Lower leg skin (tissue), 4 donors: ENCODE data around the gene CDHR1. TPM values are rescaled to one million over a fixed set of nuclear protein-coding genes. Genes with fewer than 3 reads are reported as not detected.

ENCODE experiments used
- DNase-seq, 2 donors: peaks; one replicate each; pipeline ENCODE4 v3.0.0-alpha.2; 2019; ENCODE audit warnings: low spot score in 2 of 2
- H3K4me3 ChIP-seq: fragments of 200-600 bp; sonication (generic); 2 replicates; pipeline ENCODE4 v1.5.1; 2017; ENCODE audit warnings: mild to moderate bottlenecking, low read depth; ENCODE audit not compliant: poor library complexity, severe bottlenecking
- POLR2A ChIP-seq, 2 donors: fragments of 450-650 bp; IDR thresholded peaks; one replicate each; pipeline ENCODE4 v1.6.1; 2016 to 2017; ENCODE audit warnings: antibody characterized with exemption in 2 of 2, mild to moderate bottlenecking in 1 of 2, moderate library complexity in 1 of 2
- WGBS, 2 donors: methylation state at CpG; one replicate each; pipeline ENCODE4 v1.1.5; 2018; 5-methylcytosine and 5-hydroxymethylcytosine counted together
- intact Hi-C: fragments of 100-400 bp; cut with DNase I; formaldehyde crosslinking; loops from one replicate; pipeline ENCODE4 v1.15.0; 2023; ENCODE audit warnings: low total_unique reads
- total RNA-seq, 4 donors: library from RNA; depleted of rRNA; stranded (reverse); fragments of >200 nt; gene quantifications; one replicate each; pipeline ENCODE4 v1.1.0, GENCODE V29; 2016
- TF ChIP-seq, protein P1 (sequence below), 3 donors: fragments of 450-650 bp; IDR thresholded peaks; one replicate each; pipeline ENCODE4 v1.5.1; 2016; ENCODE audit warnings: antibody characterized with exemption in 3 of 3, mild to moderate bottlenecking in 3 of 3, moderate library complexity in 2 of 3

Gene CDHR1
- total RNA-seq, 4 donors from 2014 or later, result 68.5 to 126 (median 101) TPM

DNA sequence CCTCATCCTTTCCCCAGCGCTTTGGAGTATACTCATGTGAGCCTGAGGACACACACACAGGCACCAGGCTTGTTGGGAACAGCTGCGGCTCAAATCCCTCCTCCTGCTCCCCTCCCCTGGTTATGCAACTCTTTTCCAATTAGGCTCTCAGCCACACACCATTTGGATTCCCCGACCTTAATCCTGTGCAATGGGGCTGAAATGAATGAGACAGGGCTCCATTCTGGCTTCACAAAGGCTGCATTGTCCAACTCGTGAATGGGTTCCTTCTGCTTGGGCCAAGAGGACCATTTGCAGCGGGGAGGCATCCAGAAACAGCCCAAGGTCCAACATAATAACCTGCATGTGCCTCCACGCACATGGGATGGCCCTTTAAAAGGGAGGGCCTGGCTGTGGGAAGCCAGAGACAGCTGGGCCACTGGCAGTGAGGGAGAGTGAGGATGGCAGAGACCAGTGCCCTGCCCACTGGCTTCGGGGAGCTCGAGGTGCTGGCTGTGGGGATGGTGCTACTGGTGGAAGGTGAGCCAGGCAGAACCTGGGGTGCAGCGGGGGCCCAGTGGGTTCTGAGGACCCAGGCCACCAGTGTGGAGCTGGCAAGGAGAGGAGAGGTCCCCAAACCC is 50.4 kb downstream of the CDHR1 start, which contains the start of gene RGR:
TSS of gene RGR (plus strand) at position 403 of the 620 bp plus-strand sequence. CDS start at position 441, 38 bp downstream.
- WGBS, 2 donors, result 41 to 43% methylated on average over 9 of the region's 9 CpGs
- TF ChIP-seq, protein P1, sequence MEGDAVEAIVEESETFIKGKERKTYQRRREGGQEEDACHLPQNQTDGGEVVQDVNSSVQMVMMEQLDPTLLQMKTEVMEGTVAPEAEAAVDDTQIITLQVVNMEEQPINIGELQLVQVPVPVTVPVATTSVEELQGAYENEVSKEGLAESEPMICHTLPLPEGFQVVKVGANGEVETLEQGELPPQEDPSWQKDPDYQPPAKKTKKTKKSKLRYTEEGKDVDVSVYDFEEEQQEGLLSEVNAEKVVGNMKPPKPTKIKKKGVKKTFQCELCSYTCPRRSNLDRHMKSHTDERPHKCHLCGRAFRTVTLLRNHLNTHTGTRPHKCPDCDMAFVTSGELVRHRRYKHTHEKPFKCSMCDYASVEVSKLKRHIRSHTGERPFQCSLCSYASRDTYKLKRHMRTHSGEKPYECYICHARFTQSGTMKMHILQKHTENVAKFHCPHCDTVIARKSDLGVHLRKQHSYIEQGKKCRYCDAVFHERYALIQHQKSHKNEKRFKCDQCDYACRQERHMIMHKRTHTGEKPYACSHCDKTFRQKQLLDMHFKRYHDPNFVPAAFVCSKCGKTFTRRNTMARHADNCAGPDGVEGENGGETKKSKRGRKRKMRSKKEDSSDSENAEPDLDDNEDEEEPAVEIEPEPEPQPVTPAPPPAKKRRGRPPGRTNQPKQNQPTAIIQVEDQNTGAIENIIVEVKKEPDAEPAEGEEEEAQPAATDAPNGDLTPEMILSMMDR (IDR thresholded peaks at IDR 0.05), result no peak
- no peak for TF ChIP-seq POLR2A (IDR thresholded peaks at IDR 0.05)
- peak in 1 of 2 donors; percentile 32 for DNase-seq
- no peak within 1 kb of the TSS for H3K4me3 ChIP-seq
- intact Hi-C loops, result no loop called here

DNA sequence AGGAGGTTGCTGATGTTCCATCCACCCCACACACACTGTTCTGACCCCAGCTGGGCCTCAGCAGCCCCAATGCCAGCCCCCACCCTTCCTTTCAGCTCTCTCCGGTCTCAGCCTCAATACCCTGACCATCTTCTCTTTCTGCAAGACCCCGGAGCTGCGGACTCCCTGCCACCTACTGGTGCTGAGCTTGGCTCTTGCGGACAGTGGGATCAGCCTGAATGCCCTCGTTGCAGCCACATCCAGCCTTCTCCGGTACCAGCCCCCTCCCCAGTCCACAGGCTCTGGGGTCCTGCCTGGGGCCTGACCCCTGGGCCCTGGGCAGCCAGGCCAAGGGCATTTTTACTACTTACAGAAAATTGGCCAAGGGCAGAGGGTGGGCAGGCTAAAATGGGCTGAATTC is 53.2 kb downstream of the CDHR1 start:
- intact Hi-C loops, result no loop called here
- no peak overlapping the region for H3K4me3 ChIP-seq
- DNase-seq, result peak in 1 of 2 donors; percentile 63
- no peak for TF ChIP-seq POLR2A (IDR thresholded peaks at IDR 0.05)
- TF ChIP-seq, protein P1 (IDR thresholded peaks at IDR 0.05), result no peak
- 84 to 86% methylated on average over 6 of the region's 6 CpGs for WGBS, 2 donors

DNA sequence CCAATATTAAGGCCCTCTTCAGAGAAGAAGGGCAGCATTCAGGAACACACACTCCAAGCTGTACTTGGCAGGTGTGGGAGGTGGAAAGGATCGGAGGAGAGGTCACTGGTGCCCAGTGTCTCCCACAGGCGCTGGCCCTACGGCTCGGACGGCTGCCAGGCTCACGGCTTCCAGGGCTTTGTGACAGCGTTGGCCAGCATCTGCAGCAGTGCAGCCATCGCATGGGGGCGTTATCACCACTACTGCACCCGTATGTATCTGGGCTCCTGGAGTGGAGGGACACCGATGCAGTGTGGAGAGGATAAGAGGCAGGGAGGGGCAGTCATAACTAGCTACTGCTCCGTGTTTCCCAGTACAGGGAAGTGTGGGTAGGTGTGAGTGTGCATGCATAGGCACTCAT is 54.5 kb downstream of the CDHR1 start:
- H3K4me3 ChIP-seq, result no peak overlapping the region
- peak in 1 of 2 donors; percentile 46 for DNase-seq
- WGBS, 2 donors, result 81 to 87% methylated on average over 12 of the region's 12 CpGs
- intact Hi-C loops, result no loop called here
- TF ChIP-seq POLR2A (IDR thresholded peaks at IDR 0.05), result no peak
- TF ChIP-seq, protein P1 (IDR thresholded peaks at IDR 0.05), result no peak

DNA sequence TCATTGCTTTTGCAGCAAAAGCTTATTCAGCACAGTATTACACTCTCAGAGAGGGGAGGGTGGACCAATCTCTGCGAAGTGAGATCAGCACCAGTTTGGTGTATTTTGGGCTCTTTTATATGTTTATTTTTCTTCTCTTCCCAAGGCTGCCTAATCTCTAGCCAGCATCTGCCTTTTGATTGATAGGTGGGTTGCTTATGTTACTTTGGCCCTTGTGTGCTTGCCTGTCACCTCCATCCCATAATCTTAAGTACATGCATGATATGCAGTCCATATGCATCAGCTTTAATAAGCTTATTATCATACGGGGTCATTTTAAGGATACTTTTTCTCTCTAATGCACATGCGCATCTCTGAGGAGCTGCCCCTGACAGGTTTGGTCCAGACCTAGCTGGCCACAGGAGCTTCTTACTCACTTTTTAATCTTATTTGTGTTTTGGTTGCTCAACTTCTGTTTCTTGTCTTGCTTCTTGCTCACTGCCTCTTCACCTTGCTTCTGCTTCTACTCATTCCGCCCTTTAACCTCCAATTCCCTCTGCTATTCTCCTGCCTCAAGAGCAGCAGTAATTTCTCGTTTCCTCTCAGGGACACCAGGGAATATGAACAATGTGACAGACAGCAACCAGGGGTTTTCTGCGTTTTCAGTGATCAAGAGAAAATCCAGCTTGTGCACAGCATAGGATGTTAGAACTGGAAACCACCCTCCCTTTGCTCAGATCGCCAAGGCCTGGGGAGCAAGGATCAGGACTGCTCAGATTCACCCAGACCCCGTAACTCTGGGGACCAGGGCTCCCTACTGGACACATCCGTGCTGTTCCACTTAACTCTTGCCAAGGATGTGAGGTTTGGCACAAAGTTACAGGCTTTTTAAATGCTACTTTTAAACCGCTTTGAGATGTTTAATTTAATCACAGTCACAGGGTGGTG is 60.5 kb downstream of the CDHR1 start:
- peak in 1 of 2 donors; percentile 61 for DNase-seq
- TF ChIP-seq POLR2A (IDR thresholded peaks at IDR 0.05), result no peak
- TF ChIP-seq, protein P1 (IDR thresholded peaks at IDR 0.05), result no peak
- intact Hi-C loops, result no loop called here
- WGBS, 2 donors, result 59 to 66% methylated on average over 10 of the region's 10 CpGs
- no peak overlapping the region for H3K4me3 ChIP-seq

DNA sequence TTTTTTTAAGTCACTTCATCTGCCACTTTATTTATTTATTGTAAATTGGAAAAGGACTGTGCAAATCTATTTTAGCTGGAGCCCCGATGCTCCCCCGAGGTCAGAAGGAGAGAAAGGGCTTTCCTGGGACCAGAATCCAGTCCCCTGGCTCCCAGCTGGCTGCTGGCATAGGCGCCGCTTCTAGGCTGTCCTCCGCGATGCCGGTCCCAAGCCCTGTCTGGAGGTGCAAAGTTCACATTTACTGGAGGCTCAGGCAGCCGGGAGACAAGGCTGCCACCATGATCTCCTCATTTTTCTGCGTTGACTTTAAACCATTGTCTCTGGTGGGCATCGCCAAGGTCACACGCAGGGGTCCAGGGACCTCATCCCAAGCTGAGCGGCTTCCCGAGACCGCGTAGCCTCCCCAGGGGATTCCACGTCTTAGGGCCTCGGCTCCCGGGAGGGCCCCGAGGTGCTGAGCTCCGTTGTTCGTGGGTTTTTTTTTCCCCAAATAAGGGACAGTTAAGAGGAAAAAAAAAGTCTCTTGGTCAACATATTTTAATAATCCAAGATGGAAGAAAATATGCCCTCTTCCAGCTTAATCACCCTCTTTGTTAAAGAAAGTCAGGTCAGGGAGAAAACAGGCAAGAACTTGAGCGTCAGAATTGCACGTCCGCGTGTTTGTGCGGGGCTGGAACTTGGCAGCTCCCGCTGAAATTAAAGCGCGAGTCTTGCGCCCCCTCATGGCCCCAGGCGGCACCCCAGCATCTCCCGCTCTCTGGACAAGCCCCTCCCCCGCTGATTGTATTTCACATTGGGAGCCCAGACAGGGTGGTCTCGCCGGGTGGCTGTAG is 62.4 kb downstream of the CDHR1 start:
- TF ChIP-seq, protein P1 (IDR thresholded peaks at IDR 0.05), result no peak
- no peak for TF ChIP-seq POLR2A (IDR thresholded peaks at IDR 0.05)
- DNase-seq, result peak in 1 of 2 donors; percentile 89
- intact Hi-C loops, result no loop called here
- H3K4me3 ChIP-seq, result no peak overlapping the region
- 41 to 47% methylated on average over 33 to 35 of the region's 35 CpGs for WGBS, 2 donors
